Measurements from ENCODE around the gene BTG1. TPM values are rescaled to one million over a fixed set of nuclear protein-coding genes. Genes with fewer than 3 reads are reported as not detected.
"Not testable (repeated sequence)": the region's sequence is repeated elsewhere in the genome, so short reads cannot be mapped to it uniquely, and the experiment has no call there.

The BTG1 gene
- total and polyA plus RNA-seq, 7 donors: 41.0 to 82.3 (median 54.8) TPM

DNA sequence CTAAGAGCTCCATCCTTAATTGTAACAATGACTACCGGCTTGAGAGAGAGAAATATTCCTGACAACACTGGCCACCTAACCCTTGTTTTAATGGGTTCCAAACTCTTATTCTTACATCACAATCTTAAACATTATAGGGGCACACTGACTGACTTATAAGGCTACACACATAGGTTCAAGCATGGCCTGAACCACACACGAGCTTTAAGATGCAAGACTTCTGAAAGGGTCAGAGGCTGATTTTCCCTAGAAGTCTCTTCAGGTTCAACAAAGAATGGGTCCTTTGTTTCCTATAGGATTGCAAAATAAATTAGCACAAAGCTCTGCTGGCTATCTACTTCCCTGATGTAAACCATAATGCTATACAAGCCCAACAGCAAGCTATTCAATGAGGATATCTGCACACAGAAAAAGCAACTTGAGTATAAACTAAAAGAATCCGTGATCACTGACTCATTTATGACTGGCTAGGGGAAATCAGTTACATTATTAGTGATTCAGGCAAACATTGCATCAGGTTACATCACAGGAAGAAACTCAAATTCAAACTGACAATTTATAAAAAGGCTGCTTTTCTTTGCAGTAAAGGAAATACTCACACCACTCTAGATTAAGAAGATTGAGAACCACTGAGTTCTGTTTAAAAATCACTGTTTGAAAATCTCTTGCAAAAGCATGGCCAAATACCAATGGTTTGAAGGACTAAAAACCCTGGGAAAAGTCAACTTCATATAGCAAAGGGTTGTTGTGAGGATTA lies 8.5 kb downstream of the BTG1 start:
- 33 to 41% methylated on average over 3 of the region's 3 CpGs for WGBS, 2 donors
- Histone ChIP-seq H3K36me3 (peaks cover 0 to 1% (median 0%) of the 10 kb centered on the region in 4 donors), H3K4me3 (peak overlapping the region in 1 of 4 donors; percentile 90), H3K4me1 (peaks cover 0 to 81% (median 63%) of the 10 kb centered on the region in 4 donors), H3K27ac (peak overlapping the region in 2 of 4 donors; percentile 13 to 21), H3K27me3 (no peaks in the 10 kb centered on the region), H3K9me3 (no peaks in the 10 kb centered on the region)
- TF ChIP-seq POLR2A (IDR thresholded peaks at IDR 0.05) (no peak), EP300 (IDR thresholded peaks at IDR 0.05) (no peak), POLR2AphosphoS5 (IDR thresholded peaks at IDR 0.05) (no peak)
- TF ChIP-seq, protein P1, sequence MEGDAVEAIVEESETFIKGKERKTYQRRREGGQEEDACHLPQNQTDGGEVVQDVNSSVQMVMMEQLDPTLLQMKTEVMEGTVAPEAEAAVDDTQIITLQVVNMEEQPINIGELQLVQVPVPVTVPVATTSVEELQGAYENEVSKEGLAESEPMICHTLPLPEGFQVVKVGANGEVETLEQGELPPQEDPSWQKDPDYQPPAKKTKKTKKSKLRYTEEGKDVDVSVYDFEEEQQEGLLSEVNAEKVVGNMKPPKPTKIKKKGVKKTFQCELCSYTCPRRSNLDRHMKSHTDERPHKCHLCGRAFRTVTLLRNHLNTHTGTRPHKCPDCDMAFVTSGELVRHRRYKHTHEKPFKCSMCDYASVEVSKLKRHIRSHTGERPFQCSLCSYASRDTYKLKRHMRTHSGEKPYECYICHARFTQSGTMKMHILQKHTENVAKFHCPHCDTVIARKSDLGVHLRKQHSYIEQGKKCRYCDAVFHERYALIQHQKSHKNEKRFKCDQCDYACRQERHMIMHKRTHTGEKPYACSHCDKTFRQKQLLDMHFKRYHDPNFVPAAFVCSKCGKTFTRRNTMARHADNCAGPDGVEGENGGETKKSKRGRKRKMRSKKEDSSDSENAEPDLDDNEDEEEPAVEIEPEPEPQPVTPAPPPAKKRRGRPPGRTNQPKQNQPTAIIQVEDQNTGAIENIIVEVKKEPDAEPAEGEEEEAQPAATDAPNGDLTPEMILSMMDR (IDR thresholded peaks at IDR 0.05): no peak
- DNase-seq: no peak
- intact Hi-C loops (cut with DNase I): no loop called here

DNA sequence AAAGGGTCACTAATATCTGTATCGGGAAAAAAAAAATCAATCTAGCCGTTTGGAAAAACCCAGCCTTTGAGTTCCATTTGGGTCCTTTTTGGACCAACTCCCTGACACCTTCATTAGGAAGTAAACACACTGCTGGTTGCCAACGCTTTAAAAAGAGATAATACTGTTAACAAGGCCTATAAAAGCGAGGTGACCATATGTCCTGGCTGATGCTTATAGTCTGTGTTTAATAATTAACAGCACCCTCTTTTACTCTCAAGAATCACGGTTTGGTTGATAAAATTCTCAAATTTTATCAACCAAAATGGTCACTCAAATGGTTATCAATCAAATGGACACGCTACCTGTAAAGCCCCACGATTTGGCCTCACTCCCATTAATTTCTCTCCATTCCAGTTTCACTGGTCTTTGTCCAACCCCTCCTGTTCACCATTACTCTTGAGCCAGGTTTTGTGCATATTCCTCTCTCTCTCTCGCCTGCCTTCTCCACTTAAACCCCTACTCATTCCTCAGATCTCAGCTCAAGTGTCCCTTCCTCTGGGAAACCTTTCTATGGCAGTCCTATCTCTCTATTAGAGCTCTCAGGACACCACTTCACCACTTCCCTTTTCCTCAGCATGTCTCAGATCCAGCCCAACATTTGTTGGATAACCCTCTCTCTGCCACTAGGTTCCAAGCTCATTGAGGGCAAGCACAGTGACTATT lies 9.5 kb downstream of the BTG1 start:
- peak overlapping the region in 1 of 4 donors; percentile 13 for H3K27ac ChIP-seq
- H3K36me3 ChIP-seq: no peaks in the 10 kb centered on the region
- H3K9me3 ChIP-seq: no peaks in the 10 kb centered on the region
- WGBS, 2 donors: 48 to 75% methylated on average over 8 of the region's 8 CpGs
- H3K27me3 ChIP-seq: no peaks in the 10 kb centered on the region
- DNase-seq: no peak
- TF ChIP-seq EP300 (IDR thresholded peaks at IDR 0.05) (no peak), POLR2A (IDR thresholded peaks at IDR 0.05) (no peak)
- TF ChIP-seq, protein P1 (IDR thresholded peaks at IDR 0.05): no peak
- intact Hi-C loops (cut with DNase I): no loop called here
- peak overlapping the region in 1 of 4 donors; percentile 90 for H3K4me3 ChIP-seq
- peaks cover 0 to 91% (median 70%) of the 10 kb centered on the region in 4 donors for H3K4me1 ChIP-seq

DNA sequence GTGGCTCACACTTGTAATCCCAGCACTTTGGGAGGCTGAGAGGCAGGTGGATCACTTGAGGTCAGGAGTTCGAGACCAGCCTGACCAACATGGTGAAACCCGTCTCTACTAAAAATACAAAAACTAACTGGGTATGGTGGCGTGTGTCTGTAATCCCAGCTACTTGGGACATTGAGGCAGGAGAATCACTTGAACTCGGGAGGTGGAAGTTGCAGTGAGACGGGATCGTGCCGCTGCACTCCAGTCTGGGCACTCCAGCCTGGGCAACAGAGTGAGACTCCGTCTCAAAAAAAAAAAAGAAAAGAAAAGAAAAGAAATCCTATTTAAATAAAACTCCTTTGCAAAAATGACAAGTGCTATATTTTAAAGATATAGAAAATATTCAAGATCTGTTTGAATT lies 10.1 kb downstream of the BTG1 start:
- H3K27me3 ChIP-seq; H3K27ac ChIP-seq; H3K9me3 ChIP-seq; H3K36me3 ChIP-seq; intact Hi-C loops (cut with DNase I); DNase-seq; H3K4me3 ChIP-seq: not testable (repeated sequence)
- H3K4me1 ChIP-seq: peaks cover 0 to 95% (median 72%) of the 10 kb centered on the region in 4 donors
- 85 to 94% methylated on average over 8 of the region's 8 CpGs for WGBS, 2 donors

DNA sequence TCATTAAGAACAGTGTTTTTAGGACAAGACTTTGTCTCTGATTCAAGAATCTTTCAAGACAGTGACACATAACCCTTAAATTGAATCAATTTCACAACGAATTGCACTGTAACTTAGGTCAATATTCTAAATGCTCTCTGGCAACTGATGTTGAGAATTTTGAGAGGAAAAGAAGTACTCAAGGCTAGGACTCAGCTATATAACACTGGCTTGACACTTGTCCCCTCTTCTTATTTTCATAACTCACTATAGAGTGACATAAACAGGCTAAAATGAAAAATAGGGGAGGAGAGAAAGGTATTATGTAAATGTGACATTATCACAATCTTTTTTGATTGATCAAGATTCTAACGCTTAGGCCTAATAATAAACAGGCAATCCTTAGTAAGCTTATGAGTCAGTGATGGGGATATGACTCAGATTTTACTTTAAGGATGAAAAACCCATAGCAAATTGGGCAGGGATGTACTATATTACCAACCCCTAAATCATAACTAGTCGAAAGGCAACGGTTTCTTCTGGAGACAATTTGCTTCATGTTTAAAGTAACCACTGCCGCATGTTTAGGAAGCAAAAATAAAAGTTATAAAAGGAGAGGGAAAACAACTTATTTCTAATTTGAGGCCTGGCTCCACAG lies 10.9 kb downstream of the BTG1 start:
- 47 to 64% methylated on average over 5 of the region's 5 CpGs for WGBS, 2 donors
- H3K36me3 ChIP-seq: no peaks in the 10 kb centered on the region
- TF ChIP-seq, protein P1 (IDR thresholded peaks at IDR 0.05): no peak
- TF ChIP-seq POLR2A (IDR thresholded peaks at IDR 0.05) (no peak), POLR2AphosphoS5 (IDR thresholded peaks at IDR 0.05) (peak in 1 of 4 donors; percentile 10), EP300 (IDR thresholded peaks at IDR 0.05) (no peak)
- H3K9me3 ChIP-seq: no peaks in the 10 kb centered on the region
- H3K27me3 ChIP-seq: no peaks in the 10 kb centered on the region
- intact Hi-C loops (cut with DNase I): loop anchor here (5.0 kb wide), 1 partner anchor 57 kb away; no protein-coding TSS in a partner anchor
- DNase-seq: no peak
- H3K27ac ChIP-seq: peak overlapping the region in 2 of 4 donors; percentile 6 to 16
- peaks cover 0 to 88% (median 72%) of the 10 kb centered on the region in 4 donors for H3K4me1 ChIP-seq
- no peak overlapping the region for H3K4me3 ChIP-seq

Measured in sigmoid colon (tissue), 7 donors.